Epithelial cell of alveolus of lung (primary cell): ENCODE measurements around the gene NACAD. TPM values are rescaled to one million over a fixed set of nuclear protein-coding genes. Genes with fewer than 3 reads are reported as not detected.

Experiments
- total RNA-seq: library from RNA; depleted of rRNA; stranded (reverse); fragments of >200 nt; gene quantifications from 2 replicates; pipeline ENCODE4 v1.2.1, GENCODE V29; 2015

NACAD gene
- 3.4 and 6.1 TPM in 2 replicates for total RNA-seq

GRCh38 chr7:45088821-45089340, at the start of gene NACAD:
TSS of gene NACAD (minus strand) at chr7:45088969. CDS start at chr7:45088894, 75 bp downstream.

GRCh38 chr7:45111298-45112223, 22.8 kb upstream of the NACAD start, which contains the start of gene TBRG4:
TSS of gene TBRG4 (minus strand) at chr7:45111697. CDS start at chr7:45109237, 2,460 bp downstream.

Other genes with a start within 250 kb of the NACAD start
- 136 and 203 TPM in 2 replicates for gene H2AZ2, start 240.9 kb downstream of the NACAD start, total RNA-seq
- 12.3 and 22.0 TPM in 2 replicates for gene PURB, start 203.4 kb downstream of the NACAD start, total RNA-seq
- gene MYO1G, start 110.0 kb downstream of the NACAD start, total RNA-seq, result 0.13 and 0.56 TPM in 2 replicates
- gene CCM2, start 88.8 kb downstream of the NACAD start, total RNA-seq, result 35.1 and 63.4 TPM in 2 replicates
- 49.7 and 77.4 TPM in 2 replicates for gene TBRG4, start 22.7 kb upstream of the NACAD start, total RNA-seq
- gene RAMP3, start 68.8 kb upstream of the NACAD start, total RNA-seq, result not detected in 2 replicates